ENCODE results near the gene CLIC3. TPM values are rescaled to one million over a fixed set of nuclear protein-coding genes. Genes with fewer than 3 reads are reported as not detected.

CLIC3 gene
- total and polyA plus RNA-seq, 4 donors, result 17.2 to 115 (median 81.1) TPM

DNA sequence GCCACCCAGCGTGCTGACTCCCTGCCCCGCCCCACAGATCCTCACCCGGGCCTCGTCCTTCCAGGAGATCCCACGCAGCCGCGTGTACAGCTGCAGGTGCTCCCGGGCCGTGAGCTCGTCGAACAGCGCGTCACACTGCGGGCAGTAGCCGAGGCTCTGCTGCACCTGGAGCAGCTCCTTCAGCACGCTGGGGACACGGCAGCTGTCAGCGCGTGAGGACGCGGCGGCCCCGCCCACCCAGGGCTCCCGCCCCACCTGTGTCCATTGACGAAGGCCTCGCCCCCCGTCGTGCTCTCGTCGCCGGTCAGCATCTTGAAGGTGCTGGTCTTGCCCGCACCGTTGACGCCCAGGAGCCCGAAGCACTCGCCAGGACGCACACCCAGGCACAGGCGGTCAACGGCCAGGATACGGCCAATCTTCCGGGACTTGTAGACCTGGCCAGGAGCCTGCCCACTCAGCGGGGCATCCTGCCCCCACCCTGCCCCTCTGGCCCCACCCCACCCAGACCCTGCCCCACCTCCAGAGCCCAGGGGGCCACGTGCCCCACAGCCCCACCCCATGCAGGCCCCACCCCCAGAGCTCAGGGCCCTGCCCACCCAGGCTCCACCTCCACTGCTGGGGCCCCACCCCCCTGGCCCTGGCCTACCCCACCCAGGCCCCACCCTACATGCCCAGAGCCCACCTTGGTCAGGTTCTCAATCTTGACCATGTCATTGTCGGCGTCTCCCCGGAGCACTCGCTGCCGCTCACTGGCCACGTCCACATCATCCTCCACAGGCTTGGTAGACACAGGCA, 13.8 kb upstream of the CLIC3 start:
- DNase-seq (no peak), ATAC-seq (ENCODE audit: insufficient read depth, low FRiP score) (no peak)
- Histone ChIP-seq H3K4me1 (ENCODE audit: control insufficient read depth in 5 of 5, insufficient read depth in 5 of 5, low read length in 5 of 5) (peaks cover 0 to 6% (median 0%) of the 10 kb centered on the region in 5 donors), H3K9me3 (ENCODE audit: control insufficient read depth in 4 of 4, insufficient read depth in 3 of 4, low read length in 3 of 4) (peaks cover 0 to 1% (median 0%) of the 10 kb centered on the region in 4 donors), H3K27ac (ENCODE audit: low read depth in 1 of 2, low read length in 1 of 2) (no peak overlapping the region), H3K9ac (ENCODE audit: insufficient read depth in 1 of 2, low read length in 2 of 2) (no peak overlapping the region), H3K4me3 (no peak overlapping the region), H3K36me3 (ENCODE audit: control insufficient read depth in 4 of 4, insufficient read depth in 4 of 4, low read length in 4 of 4) (peaks cover 0 to 48% (median 5%) of the 10 kb centered on the region in 4 donors), H3K27me3 (ENCODE audit: control insufficient read depth in 3 of 3, insufficient read depth in 3 of 3, low read length in 2 of 3) (no peaks in the 10 kb centered on the region)
- WGBS, 2 donors, result 95 to 96% methylated on average over 48 to 49 of the region's 49 CpGs
- TF ChIP-seq, protein P1, sequence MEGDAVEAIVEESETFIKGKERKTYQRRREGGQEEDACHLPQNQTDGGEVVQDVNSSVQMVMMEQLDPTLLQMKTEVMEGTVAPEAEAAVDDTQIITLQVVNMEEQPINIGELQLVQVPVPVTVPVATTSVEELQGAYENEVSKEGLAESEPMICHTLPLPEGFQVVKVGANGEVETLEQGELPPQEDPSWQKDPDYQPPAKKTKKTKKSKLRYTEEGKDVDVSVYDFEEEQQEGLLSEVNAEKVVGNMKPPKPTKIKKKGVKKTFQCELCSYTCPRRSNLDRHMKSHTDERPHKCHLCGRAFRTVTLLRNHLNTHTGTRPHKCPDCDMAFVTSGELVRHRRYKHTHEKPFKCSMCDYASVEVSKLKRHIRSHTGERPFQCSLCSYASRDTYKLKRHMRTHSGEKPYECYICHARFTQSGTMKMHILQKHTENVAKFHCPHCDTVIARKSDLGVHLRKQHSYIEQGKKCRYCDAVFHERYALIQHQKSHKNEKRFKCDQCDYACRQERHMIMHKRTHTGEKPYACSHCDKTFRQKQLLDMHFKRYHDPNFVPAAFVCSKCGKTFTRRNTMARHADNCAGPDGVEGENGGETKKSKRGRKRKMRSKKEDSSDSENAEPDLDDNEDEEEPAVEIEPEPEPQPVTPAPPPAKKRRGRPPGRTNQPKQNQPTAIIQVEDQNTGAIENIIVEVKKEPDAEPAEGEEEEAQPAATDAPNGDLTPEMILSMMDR (IDR thresholded peaks at IDR 0.05; ENCODE audit: control extremely low read depth, extremely low read depth), result no peak

GRCh38 chr9:137009217-137009616, 12.8 kb upstream of the CLIC3 start:
- Histone ChIP-seq H3K4me1 (ENCODE audit: control insufficient read depth in 5 of 5, insufficient read depth in 5 of 5, low read length in 5 of 5) (peaks cover 0 to 6% (median 0%) of the 10 kb centered on the region in 5 donors), H3K27ac (ENCODE audit: low read depth in 1 of 2, low read length in 1 of 2) (no peak overlapping the region), H3K27me3 (ENCODE audit: control insufficient read depth in 3 of 3, insufficient read depth in 3 of 3, low read length in 2 of 3) (no peaks in the 10 kb centered on the region), H3K36me3 (ENCODE audit: control insufficient read depth in 4 of 4, insufficient read depth in 4 of 4, low read length in 4 of 4) (peaks cover 0 to 40% (median 5%) of the 10 kb centered on the region in 4 donors), H3K9ac (ENCODE audit: insufficient read depth in 1 of 2, low read length in 2 of 2) (no peak overlapping the region), H3K9me3 (ENCODE audit: control insufficient read depth in 4 of 4, insufficient read depth in 3 of 4, low read length in 3 of 4) (peaks cover 0 to 2% (median 0%) of the 10 kb centered on the region in 4 donors), H3K4me3 (no peak overlapping the region)
- TF ChIP-seq, protein P1 (IDR thresholded peaks at IDR 0.05; ENCODE audit: control extremely low read depth, extremely low read depth), result no peak
- ATAC-seq (ENCODE audit: insufficient read depth, low FRiP score) (no peak), DNase-seq (no peak)
- 94 to 96% methylated on average over 14 to 18 of the region's 18 CpGs for WGBS, 2 donors

GRCh38 chr9:137008312-137008711, 11.9 kb upstream of the CLIC3 start:
- no peak overlapping the region for H3K4me3 ChIP-seq
- WGBS, 2 donors, result 89 to 94% methylated on average over 20 to 22 of the region's 22 CpGs
- H3K9me3 ChIP-seq (ENCODE audit: control insufficient read depth in 4 of 4, insufficient read depth in 3 of 4, low read length in 3 of 4), result peaks cover 0 to 2% (median 0%) of the 10 kb centered on the region in 4 donors
- no peak overlapping the region for H3K9ac ChIP-seq (ENCODE audit: insufficient read depth in 1 of 2, low read length in 2 of 2)
- H3K36me3 ChIP-seq (ENCODE audit: control insufficient read depth in 4 of 4, insufficient read depth in 4 of 4, low read length in 4 of 4), result peaks cover 0 to 32% (median 5%) of the 10 kb centered on the region in 4 donors
- ATAC-seq (ENCODE audit: insufficient read depth, low FRiP score) (no peak), DNase-seq (no peak)
- TF ChIP-seq, protein P1 (IDR thresholded peaks at IDR 0.05; ENCODE audit: control extremely low read depth, extremely low read depth), result no peak
- no peak overlapping the region for H3K27ac ChIP-seq (ENCODE audit: low read depth in 1 of 2, low read length in 1 of 2)
- H3K4me1 ChIP-seq (ENCODE audit: control insufficient read depth in 5 of 5, insufficient read depth in 5 of 5, low read length in 5 of 5), result peaks cover 0 to 6% (median 0%) of the 10 kb centered on the region in 5 donors
- no peaks in the 10 kb centered on the region for H3K27me3 ChIP-seq (ENCODE audit: control insufficient read depth in 3 of 3, insufficient read depth in 3 of 3, low read length in 2 of 3)

Measured in lung (tissue), 12 donors.